Endothelial cell of umbilical vein (primary cell): ENCODE measurements around the gene IDUA. TPM values are rescaled to one million over a fixed set of nuclear protein-coding genes. Genes with fewer than 3 reads are reported as not detected.

Source experiments
- BruUV-seq: library from RNA; stranded (reverse); fragments of 400-500 nt; replicated peaks from 2 replicates; lab custom pipeline; 2021; lab: Mats Ljungman, UMichigan
- CTCF ChIA-PET: fragments of 300-600, 350-600 bp; sonication (Branson Sonifier 250); formaldehyde crosslinking; loops from one replicate; lab custom pipeline; 2021; ENCODE audit warnings: antibody characterized with exemption, inconsistent platforms; lab: Charles Lee
- POLR2A ChIA-PET: fragments of 300-600, 350-600 bp; sonication (Branson Sonifier 250); formaldehyde crosslinking; loops from one replicate; lab custom pipeline; 2021; ENCODE audit warnings: antibody characterized with exemption, inconsistent platforms; lab: Charles Lee
- DNase-seq: peaks from one replicate; pipeline ENCODE4 v3.0.0-alpha.2; 2011; ENCODE audit warnings: low read depth, low spot score
- FAIRE-seq: peaks from 2 replicates; lab custom pipeline; 2011; peaks lifted over from hg19 to GRCh38; lab: Jason Lieb, UNC
- H2AFZ ChIP-seq: 2 replicates; pipeline ENCODE4 v1.6.0; 2012; ENCODE audit warnings: low read depth, low read length, control low read depth, inconsistent platforms
- H3K27ac ChIP-seq: 2 replicates; pipeline ENCODE4 v1.5.1; 2011; ENCODE audit warnings: low read depth, mild to moderate bottlenecking, control low read depth, low read length, moderate library complexity; ENCODE audit not compliant: insufficient read depth
- H3K27me3 ChIP-seq, 2 experiments: 2 replicates each; pipeline versions ENCODE4 v1.6.0 to v1.6.1; 2011; ENCODE audit warnings: low read length in 2 of 2, mixed read lengths in 1 of 2; ENCODE audit not compliant: control insufficient read depth in 2 of 2, insufficient read depth in 2 of 2
- H3K36me3 ChIP-seq, 2 experiments: 2 replicates in 1 of 2; 3 replicates in 1 of 2; pipeline ENCODE4 v1.5.1; 2011; ENCODE audit warnings: low read length in 2 of 2, mild to moderate bottlenecking in 1 of 2, moderate library complexity in 1 of 2; ENCODE audit not compliant: control insufficient read depth in 2 of 2, insufficient read depth in 2 of 2; ENCODE audit errors: extremely low read depth in 1 of 2
- H3K4me1 ChIP-seq: 3 replicates; pipeline ENCODE4 v1.5.1; 2011; ENCODE audit warnings: mild to moderate bottlenecking, low read length; ENCODE audit not compliant: control insufficient read depth, insufficient read depth; ENCODE audit errors: extremely low read depth
- H3K4me2 ChIP-seq: 2 replicates; pipeline ENCODE4 v1.6.1; 2011; ENCODE audit warnings: low read length, control low read depth, mixed read lengths; ENCODE audit not compliant: insufficient read depth
- H3K4me3 ChIP-seq, 3 experiments: fragments of 200-600 bp in 1 of 3; sonication (generic), shearing (Covaris generic) in 1 of 3; replicated peaks in 1 of 3; 2 replicates each; pipeline ENCODE4 v1.5.1; 2011 to 2016; ENCODE audit warnings: control low read depth in 3 of 3, low read length in 3 of 3, mild to moderate bottlenecking in 2 of 3, inconsistent platforms in 1 of 3, low read depth in 1 of 3, moderate library complexity in 1 of 3; ENCODE audit not compliant: insufficient read depth in 1 of 3
- H3K79me2 ChIP-seq: 2 replicates; pipeline ENCODE4 v1.6.0; 2012; ENCODE audit warnings: low read length, inconsistent platforms; ENCODE audit not compliant: control insufficient read depth, insufficient read depth
- H3K9ac ChIP-seq: replicated peaks from 2 replicates; pipeline ENCODE3; 2011; ENCODE audit warnings: low read length, control low read depth; ENCODE audit not compliant: insufficient read depth; ENCODE audit errors: extremely low read depth
- H3K9me1 ChIP-seq: replicated peaks from 3 replicates; pipeline ENCODE4 v1.6.0; 2011; ENCODE audit warnings: mild to moderate bottlenecking, low read length; ENCODE audit not compliant: control insufficient read depth, insufficient read depth; ENCODE audit errors: extremely low read depth
- H3K9me3 ChIP-seq: replicated peaks from 2 replicates; pipeline ENCODE4 v1.5.1; 2012; ENCODE audit warnings: low read length, inconsistent platforms; ENCODE audit not compliant: control insufficient read depth, insufficient read depth
- H4K20me1 ChIP-seq: replicated peaks from 2 replicates; pipeline ENCODE3; 2011; ENCODE audit warnings: mild to moderate bottlenecking, low read length; ENCODE audit not compliant: control insufficient read depth, insufficient read depth; ENCODE audit errors: extremely low read depth
- CTCF ChIP-seq, 2 donors: IDR thresholded peaks; 1 replicate in 1 of 2; 2 replicates in 1 of 2; pipeline ENCODE4 v1.5.1; 2011; ENCODE audit warnings: low read length in 2 of 2, mild to moderate bottlenecking in 2 of 2, moderate library complexity in 2 of 2, control low read depth in 1 of 2, inconsistent platforms in 1 of 2, low read depth in 1 of 2; ENCODE audit not compliant: insufficient read depth in 1 of 2; ENCODE audit errors: extremely low read depth in 1 of 2
- EZH2 ChIP-seq: IDR thresholded peaks from 2 replicates; pipeline ENCODE4 v1.6.1; 2012; ENCODE audit warnings: borderline replicate concordance, low read depth, mild to moderate bottlenecking, moderate library complexity, low read length, inconsistent platforms; ENCODE audit not compliant: severe bottlenecking
- FOS ChIP-seq: IDR thresholded peaks from 2 replicates; pipeline ENCODE4 v1.6.1; 2011; ENCODE audit warnings: mild to moderate bottlenecking, low read length, moderate library complexity, borderline replicate concordance; ENCODE audit not compliant: insufficient read depth
- GATA2 ChIP-seq: IDR thresholded peaks from 2 replicates; pipeline ENCODE4 v1.7.0; 2011; ENCODE audit warnings: low read depth, mild to moderate bottlenecking, moderate library complexity, mixed read lengths, low read length; ENCODE audit not compliant: insufficient read length, insufficient read depth
- JUN ChIP-seq: IDR thresholded peaks from 2 replicates; pipeline ENCODE4 v1.6.1; 2011; ENCODE audit warnings: borderline replicate concordance, low read depth; ENCODE audit not compliant: insufficient read length, insufficient read depth
- MYC ChIP-seq: IDR thresholded peaks from one replicate; pipeline ENCODE4 v1.6.1; 2011; ENCODE audit warnings: mild to moderate bottlenecking, low read depth, low read length
- POLR2A ChIP-seq: IDR thresholded peaks from 2 replicates; pipeline ENCODE4 v1.6.1; 2012; ENCODE audit warnings: low read depth, mild to moderate bottlenecking, control low read depth, low read length
- POLR2AphosphoS5 ChIP-seq: IDR thresholded peaks from 2 replicates; pipeline ENCODE4 v1.6.1; 2012; ENCODE audit warnings: low read depth, mild to moderate bottlenecking, control low read depth, low read length, moderate library complexity; ENCODE audit not compliant: insufficient read depth
- dilution Hi-C: fragments of 300-500 bp; cut with MboI; formaldehyde crosslinking; loops from one replicate; pipeline ENCODE4 v1.15.0; 2019; ENCODE audit warnings: low sequenced_read_pairs; ENCODE audit not compliant: extremely low pct_ligation_motif_present
- intact Hi-C: fragments of 100-400 bp; cut with micrococcal nuclease; formaldehyde crosslinking; loops from one replicate; pipeline ENCODE4 v1.10.0; 2022
- polyA plus RNA-seq, 4 experiments: library from polyadenylated mRNA; depleted of rRNA in 3 of 4; stranded (reverse) in 3 of 4; unstranded in 1 of 4; fragments of >200 nt; gene quantifications; 2 replicates each; pipeline versions ENCODE4 v1.2.1 to v1.2.3, GENCODE V29; 2011 to 2012; ENCODE audit warnings: missing spikeins in 1 of 4
- total RNA-seq: library from RNA; stranded (reverse); gene quantifications from 2 replicates; pipeline ENCODE4 v1.2.3, GENCODE V29; 2021
- TF ChIP-seq, protein P1 (sequence below): IDR thresholded peaks from 2 replicates; pipeline ENCODE4 v1.6.1; 2011; ENCODE audit not compliant: insufficient read depth, insufficient read length

Gene IDUA
- total and polyA plus RNA-seq, 2 donors (not counting 3 experiments of a cell fraction or from before 2014, with no cell fraction given) = 19.1 to 34.1 TPM

DNA sequence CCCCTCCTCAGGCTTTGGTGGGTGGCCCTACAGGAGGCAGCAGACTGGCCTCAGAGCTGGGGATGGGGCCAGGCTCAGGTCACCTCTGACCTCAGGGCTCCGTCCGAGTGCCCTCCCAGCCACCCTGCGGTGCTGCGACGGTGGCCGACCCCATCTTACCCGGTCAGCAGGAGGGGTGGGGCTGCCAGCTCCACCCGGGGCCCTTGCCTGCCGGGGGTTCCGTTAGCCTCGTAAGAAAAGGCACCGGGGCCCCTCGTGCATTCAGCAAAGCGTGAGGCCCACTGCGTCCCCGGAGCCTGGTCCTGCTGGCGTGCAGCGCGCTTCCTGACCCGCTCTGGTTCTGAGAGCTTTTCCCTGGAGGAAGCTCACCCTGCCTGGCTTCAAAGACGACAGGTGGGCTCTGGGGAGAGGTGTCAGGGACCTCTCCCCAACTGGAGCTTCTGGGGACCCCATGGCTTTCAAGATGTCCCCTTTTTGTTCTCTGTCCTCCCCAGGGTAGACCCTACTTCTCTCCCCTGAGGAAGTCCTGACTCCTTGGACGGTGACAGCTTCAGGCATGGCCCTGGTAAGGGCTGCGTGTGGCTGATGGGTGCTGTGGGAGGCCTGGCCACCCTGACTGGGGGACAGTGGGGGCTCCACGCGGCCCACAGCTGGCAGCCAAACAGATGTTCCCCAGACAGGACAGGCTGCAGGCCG is 40.5 kb downstream of the IDUA start:
- CTCF ChIA-PET = interaction anchor here (1.4 kb wide), 1 partner anchor 10 kb away, joined by 3 read pairs; no protein-coding TSS in a partner anchor
- H3K9me1 ChIP-seq = no peaks in the 10 kb centered on the region
- no peaks in the 10 kb centered on the region for H3K79me2 ChIP-seq
- peaks cover 0 to 15% of the 10 kb centered on the region in 2 experiments for H3K36me3 ChIP-seq
- no peak overlapping the region for H3K4me2 ChIP-seq
- DNase-seq (no peak), FAIRE-seq (no peak)
- H3K9ac ChIP-seq = no peak overlapping the region
- intact Hi-C loops (no loop called here), dilution Hi-C loops (no loop called here)
- H3K4me3 ChIP-seq = no peak overlapping the region
- H3K4me1 ChIP-seq = no peaks in the 10 kb centered on the region
- no peaks in the 10 kb centered on the region for H3K9me3 ChIP-seq
- no peaks in the 10 kb centered on the region for H3K27me3 ChIP-seq
- POLR2A ChIA-PET = no interaction called here
- BruUV-seq = no TSS peak
- no peak for TF ChIP-seq MYC
- TF ChIP-seq CTCF (IDR thresholded peaks at IDR 0.05; ENCODE audit: extremely low read depth in 1 of 2, insufficient read depth in 1 of 2, low read depth in 1 of 2, low read length in 2 of 2) = no peak
- no peak for TF ChIP-seq FOS
- TF ChIP-seq POLR2A = no peak
- no peak for TF ChIP-seq GATA2
- no peak for TF ChIP-seq JUN
- TF ChIP-seq EZH2 = no peak
- TF ChIP-seq, protein P1, sequence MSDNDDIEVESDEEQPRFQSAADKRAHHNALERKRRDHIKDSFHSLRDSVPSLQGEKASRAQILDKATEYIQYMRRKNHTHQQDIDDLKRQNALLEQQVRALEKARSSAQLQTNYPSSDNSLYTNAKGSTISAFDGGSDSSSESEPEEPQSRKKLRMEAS = no peak
- TF ChIP-seq POLR2AphosphoS5 = no peak
- H3K27ac ChIP-seq = no peak overlapping the region
- H4K20me1 ChIP-seq = no peaks in the 10 kb centered on the region
- H2AFZ ChIP-seq = no peak overlapping the region
